OCI-LY7 (cell line): Measurements from ENCODE around the gene ABCA13. TPM values are rescaled to one million over a fixed set of nuclear protein-coding genes. Genes with fewer than 3 reads are reported as not detected.

Experiments used
- BruUV-seq: library from RNA; stranded (reverse); fragments of 400-500 nt; replicated peaks from 2 replicates; lab custom pipeline; 2021; lab: Mats Ljungman, UMichigan
- CTCF ChIA-PET: fragments of 300-600 bp; sonication (Branson Sonifier 250); formaldehyde crosslinking; loops from one replicate; lab custom pipeline; 2022; ENCODE audit warnings: antibody characterized with exemption; ENCODE audit not compliant: unreplicated experiment; lab: Charles Lee
- POLR2A ChIA-PET: fragments of 300-600 bp; sonication (Branson Sonifier 250); formaldehyde crosslinking; loops from one replicate; lab custom pipeline; 2022; ENCODE audit warnings: antibody characterized with exemption; lab: Charles Lee
- DNase-seq: peaks from one replicate; pipeline ENCODE4 v3.0.0-alpha.2; 2015; ENCODE audit warnings: low spot score
- H2AFZ ChIP-seq: fragments of 200-600 bp; sonication (generic), shearing (Covaris generic); 2 replicates; pipeline ENCODE4 v1.6.1; 2014; ENCODE audit warnings: mild to moderate bottlenecking, antibody characterized with exemption, low read length, moderate library complexity
- H3K27ac ChIP-seq: fragments of 200-600 bp; sonication (generic); 2 replicates; pipeline ENCODE4 v1.5.1; 2014; ENCODE audit warnings: mixed run types, low read depth, mild to moderate bottlenecking, moderate library complexity, low read length, inconsistent platforms; ENCODE audit not compliant: poor library complexity, severe bottlenecking
- H3K36me3 ChIP-seq: fragments of 200-600 bp; sonication (generic); 2 replicates; pipeline ENCODE4 v1.6.1; 2014; ENCODE audit warnings: mild to moderate bottlenecking, antibody characterized with exemption, low read length, moderate library complexity, mixed read lengths; ENCODE audit not compliant: insufficient read depth
- H3K4me1 ChIP-seq: fragments of 200-600 bp; sonication (generic); 2 replicates; pipeline ENCODE4 v1.5.1; 2014; ENCODE audit warnings: mild to moderate bottlenecking, low read length; ENCODE audit not compliant: insufficient read depth, poor library complexity, severe bottlenecking
- H3K4me2 ChIP-seq: fragments of 200-600 bp; sonication (generic); 2 replicates; pipeline ENCODE4 v1.6.1; 2014; ENCODE audit warnings: mild to moderate bottlenecking, low read length
- H3K4me3 ChIP-seq: fragments of 200-600 bp; sonication (generic); 2 replicates; pipeline ENCODE4 v1.5.1; 2014; ENCODE audit warnings: mild to moderate bottlenecking, low read depth, low read length; ENCODE audit not compliant: poor library complexity, severe bottlenecking
- H3K79me2 ChIP-seq: fragments of 200-600 bp; sonication (generic); 2 replicates; pipeline ENCODE4 v1.6.1; 2016; ENCODE audit warnings: low read depth, mild to moderate bottlenecking, low read length, moderate library complexity, mixed read lengths; ENCODE audit not compliant: insufficient read depth
- H3K9me2 ChIP-seq: fragments of 200-600 bp; sonication (generic); 2 replicates; pipeline ENCODE4 v1.6.1; 2016; ENCODE audit warnings: mild to moderate bottlenecking, low read length, mixed read lengths; ENCODE audit not compliant: insufficient read depth
- H3K9me3 ChIP-seq: fragments of 200-600 bp; sonication (generic); 2 replicates; pipeline ENCODE4 v1.6.1; 2014; ENCODE audit warnings: mild to moderate bottlenecking, mixed run types, low read length, mixed read lengths
- H4K20me1 ChIP-seq: fragments of 200-600 bp; sonication (generic); 2 replicates; pipeline ENCODE4 v1.6.1; 2014; ENCODE audit warnings: mild to moderate bottlenecking, antibody characterized with exemption, low read length, moderate library complexity, mixed read lengths; ENCODE audit not compliant: insufficient read depth
- EZH2phosphoT487 ChIP-seq: fragments of 200-600 bp; sonication (generic); IDR thresholded peaks from 2 replicates; pipeline ENCODE4 v1.6.1; 2018; ENCODE audit warnings: low read depth, borderline replicate concordance, mild to moderate bottlenecking, mixed run types, antibody characterized with exemption, low read length, moderate library complexity, mixed read lengths
- intact Hi-C: fragments of 100-400 bp; cut with micrococcal nuclease; formaldehyde crosslinking; loops from one replicate; pipeline ENCODE4 v1.10.0; 2022; ENCODE audit not compliant: unreplicated experiment
- total RNA-seq, 2 experiments: library from RNA; depleted of rRNA in 1 of 2; stranded (reverse); fragments of >200 nt in 1 of 2; shearing (Covaris generic) in 1 of 2; gene quantifications; 2 replicates each; pipeline ENCODE4 v1.2.3, GENCODE V29; 2014 to 2022
- TF ChIP-seq, protein P1 (sequence below): fragments of 200-600 bp; sonication (generic); conservative IDR thresholded peaks from 2 replicates; pipeline ENCODE4 v1.5.1; 2014; ENCODE audit warnings: mild to moderate bottlenecking, antibody characterized with exemption, low read length, moderate library complexity, mixed read lengths

Gene ABCA13
- total RNA-seq, 2 experiments from 2014 or later = not detected

DNA sequence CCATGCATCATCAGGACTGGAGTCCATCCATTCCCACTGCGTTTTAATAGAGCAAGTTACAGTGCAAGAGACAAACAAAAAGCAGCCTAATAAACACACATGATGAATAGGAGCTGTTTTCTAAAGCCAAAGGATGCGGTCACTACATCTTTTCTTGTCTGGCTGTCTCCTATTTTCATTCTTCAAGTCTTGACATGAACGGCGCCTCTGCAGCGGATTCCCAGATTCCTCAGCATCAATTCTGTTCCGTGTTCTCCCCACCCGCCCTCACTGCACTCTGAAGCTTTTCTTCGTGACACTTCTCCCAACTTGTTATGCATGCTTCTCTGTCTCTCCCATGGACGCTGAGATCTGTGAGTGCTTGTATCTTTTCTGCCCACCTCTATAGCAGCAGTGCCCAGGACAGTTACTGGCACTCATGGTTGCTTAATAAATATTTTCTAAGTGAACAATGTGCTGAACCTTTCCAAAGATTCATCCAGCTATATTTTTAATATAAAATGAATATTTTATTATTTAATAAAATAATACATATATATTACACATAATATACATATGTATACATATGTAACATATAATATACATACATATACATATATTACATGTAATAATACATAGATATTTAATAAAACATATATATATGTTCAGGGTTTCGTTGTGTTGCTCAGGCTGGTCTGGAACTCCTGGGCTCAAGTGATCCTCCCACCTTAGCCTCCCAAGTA, 242.9 kb downstream of the ABCA13 start:
- Histone ChIP-seq H3K4me3 (no peak overlapping the region), H3K79me2 (no peaks in the 10 kb centered on the region), H2AFZ (no peak overlapping the region), H3K4me2 (no peak overlapping the region), H3K9me3 (no peaks in the 10 kb centered on the region), H3K9me2 (no peaks in the 10 kb centered on the region), H3K27ac (no peak overlapping the region), H4K20me1 (no peaks in the 10 kb centered on the region), H3K4me1 (no peaks in the 10 kb centered on the region), H3K36me3 (no peaks in the 10 kb centered on the region)
- POLR2A ChIA-PET = interaction anchor here (0.6 to 1.2 kb wide), 2 partner anchors 52 to 137 kb away, joined by 3 to 7 read pairs; no protein-coding TSS in a partner anchor
- intact Hi-C loops = no loop called here
- no peak for TF ChIP-seq EZH2phosphoT487
- TF ChIP-seq, protein P1, sequence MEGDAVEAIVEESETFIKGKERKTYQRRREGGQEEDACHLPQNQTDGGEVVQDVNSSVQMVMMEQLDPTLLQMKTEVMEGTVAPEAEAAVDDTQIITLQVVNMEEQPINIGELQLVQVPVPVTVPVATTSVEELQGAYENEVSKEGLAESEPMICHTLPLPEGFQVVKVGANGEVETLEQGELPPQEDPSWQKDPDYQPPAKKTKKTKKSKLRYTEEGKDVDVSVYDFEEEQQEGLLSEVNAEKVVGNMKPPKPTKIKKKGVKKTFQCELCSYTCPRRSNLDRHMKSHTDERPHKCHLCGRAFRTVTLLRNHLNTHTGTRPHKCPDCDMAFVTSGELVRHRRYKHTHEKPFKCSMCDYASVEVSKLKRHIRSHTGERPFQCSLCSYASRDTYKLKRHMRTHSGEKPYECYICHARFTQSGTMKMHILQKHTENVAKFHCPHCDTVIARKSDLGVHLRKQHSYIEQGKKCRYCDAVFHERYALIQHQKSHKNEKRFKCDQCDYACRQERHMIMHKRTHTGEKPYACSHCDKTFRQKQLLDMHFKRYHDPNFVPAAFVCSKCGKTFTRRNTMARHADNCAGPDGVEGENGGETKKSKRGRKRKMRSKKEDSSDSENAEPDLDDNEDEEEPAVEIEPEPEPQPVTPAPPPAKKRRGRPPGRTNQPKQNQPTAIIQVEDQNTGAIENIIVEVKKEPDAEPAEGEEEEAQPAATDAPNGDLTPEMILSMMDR = no peak
- no TSS peak for BruUV-seq
- CTCF ChIA-PET = no interaction called here
- DNase-seq = no peak

DNA sequence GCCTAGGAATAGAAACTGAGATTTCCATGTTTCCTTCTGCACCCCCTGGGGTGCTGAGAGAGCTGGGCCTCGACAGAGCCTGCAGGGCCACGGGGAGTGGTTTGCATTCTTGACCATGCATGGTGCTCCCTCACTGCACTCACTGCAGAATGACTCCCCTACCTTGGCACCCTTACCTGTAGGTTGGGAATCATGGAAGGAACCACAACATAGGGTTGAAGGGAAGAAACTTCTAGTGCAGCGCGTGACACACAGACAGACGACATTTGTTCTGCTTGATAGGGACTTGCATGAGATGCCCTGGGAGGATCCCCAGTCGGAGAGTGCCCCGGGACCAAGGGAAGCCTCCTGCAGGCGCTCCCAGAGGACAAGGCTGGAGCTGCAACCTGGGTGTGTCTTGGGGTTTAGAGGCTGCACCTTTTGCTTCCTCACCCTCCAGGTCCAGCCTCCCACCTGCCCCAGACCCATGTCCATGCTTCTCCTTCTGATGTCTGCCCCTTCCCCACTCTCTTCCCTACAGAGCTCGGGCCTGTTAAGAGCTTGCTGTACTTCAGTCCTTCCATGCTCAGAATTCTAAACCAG, 245.2 kb downstream of the ABCA13 start:
- Histone ChIP-seq H3K79me2 (no peaks in the 10 kb centered on the region), H3K4me2 (no peak overlapping the region), H3K4me1 (no peaks in the 10 kb centered on the region), H4K20me1 (no peaks in the 10 kb centered on the region), H2AFZ (no peak overlapping the region), H3K27ac (no peak overlapping the region), H3K4me3 (no peak overlapping the region), H3K9me2 (no peaks in the 10 kb centered on the region), H3K9me3 (no peaks in the 10 kb centered on the region), H3K36me3 (no peaks in the 10 kb centered on the region)
- ChIA-PET CTCF (no interaction called here), POLR2A (no interaction called here)
- intact Hi-C loops = no loop called here
- DNase-seq = no peak
- no TSS peak for BruUV-seq
- no peak for TF ChIP-seq EZH2phosphoT487
- TF ChIP-seq, protein P1 = no peak

DNA sequence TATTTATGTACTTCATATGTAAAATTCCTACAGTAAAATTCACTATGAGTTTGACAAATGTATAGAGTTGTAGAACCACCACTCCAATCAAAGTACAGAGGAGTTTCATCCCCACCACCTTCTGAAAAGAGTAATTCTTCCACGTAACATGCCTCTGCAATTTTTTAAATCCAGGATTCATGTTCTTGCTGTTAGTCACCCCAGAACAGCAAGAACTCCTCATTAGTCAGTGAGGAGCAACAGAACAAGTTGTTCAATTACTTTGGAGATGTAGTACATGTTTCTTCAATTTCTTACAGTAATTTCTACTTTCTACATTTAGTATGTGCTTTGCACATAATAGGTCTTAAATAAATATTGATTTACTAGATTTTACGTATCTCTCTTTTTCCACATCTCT, 248.1 kb downstream of the ABCA13 start:
- no TSS peak for BruUV-seq
- Histone ChIP-seq H3K4me2 (no peak overlapping the region), H4K20me1 (no peaks in the 10 kb centered on the region), H3K79me2 (no peaks in the 10 kb centered on the region), H3K27ac (no peak overlapping the region), H2AFZ (no peak overlapping the region), H3K4me1 (no peaks in the 10 kb centered on the region), H3K9me2 (no peaks in the 10 kb centered on the region), H3K36me3 (no peaks in the 10 kb centered on the region), H3K4me3 (no peak overlapping the region), H3K9me3 (no peaks in the 10 kb centered on the region)
- ChIA-PET POLR2A (no interaction called here), CTCF (no interaction called here)
- no peak for DNase-seq
- no peak for TF ChIP-seq EZH2phosphoT487
- TF ChIP-seq, protein P1 = no peak
- intact Hi-C loops = no loop called here
